ENCODE data around the gene PDGFB.

PDGFB gene

GRCh38 chr22:39266398-39267030 lies 21.7 kb upstream of the PDGFB start:
- CTCF ChIA-PET = no interaction called here
- no peak for TF ChIP-seq CTCF (IDR thresholded peaks at IDR 0.05; ENCODE audit: control extremely low read depth, extremely low read depth, low read depth, missing control alignments)
- DNase-seq (ENCODE audit: extremely low spot score) = peak; percentile 85
- POLR2A ChIA-PET = no interaction called here

DNA sequence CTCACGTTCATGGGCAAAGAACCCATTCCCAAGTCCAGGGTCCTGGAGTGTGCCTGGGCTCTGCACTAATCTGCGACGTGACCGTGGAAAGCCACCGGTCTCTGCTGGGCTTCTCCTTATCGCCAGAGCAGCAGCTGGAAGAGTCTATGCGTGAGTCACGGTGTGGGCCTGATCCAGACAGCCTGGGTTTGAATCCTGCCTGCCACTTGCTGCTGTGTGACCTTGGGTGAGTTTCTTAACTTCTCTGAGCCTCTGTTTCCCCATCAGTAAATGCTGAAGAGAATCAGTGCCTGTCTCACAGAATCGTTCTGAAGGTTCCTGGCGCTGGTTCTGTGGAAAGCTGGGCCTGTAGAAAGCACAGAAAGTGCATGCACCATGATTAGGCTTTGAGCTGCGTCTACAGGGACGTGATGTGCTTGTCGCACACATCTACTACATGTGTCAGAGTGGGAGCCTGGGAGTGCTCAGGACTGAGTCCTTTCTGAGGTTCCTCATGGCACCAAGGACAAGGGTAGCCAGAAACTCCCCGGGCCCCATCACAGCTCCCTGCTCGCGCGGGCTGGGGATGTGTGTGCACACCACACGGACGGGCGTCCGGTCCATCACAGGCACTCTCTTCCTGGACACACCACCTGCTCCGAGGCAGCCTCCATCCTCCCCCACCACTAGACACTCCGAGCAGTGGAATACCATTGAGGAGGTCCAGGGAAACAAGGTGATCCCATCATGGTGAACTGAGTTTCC lies 20.5 kb upstream of the PDGFB start:
- POLR2A ChIA-PET = no interaction called here
- CTCF ChIA-PET = interaction anchor here (1.7 kb wide), 1 partner anchor 16 kb away, joined by 4 read pairs; no protein-coding TSS in a partner anchor
- TF ChIP-seq CTCF (IDR thresholded peaks at IDR 0.05; ENCODE audit: control extremely low read depth, extremely low read depth, low read depth, missing control alignments) = no peak
- no peak for DNase-seq (ENCODE audit: extremely low spot score)

DNA sequence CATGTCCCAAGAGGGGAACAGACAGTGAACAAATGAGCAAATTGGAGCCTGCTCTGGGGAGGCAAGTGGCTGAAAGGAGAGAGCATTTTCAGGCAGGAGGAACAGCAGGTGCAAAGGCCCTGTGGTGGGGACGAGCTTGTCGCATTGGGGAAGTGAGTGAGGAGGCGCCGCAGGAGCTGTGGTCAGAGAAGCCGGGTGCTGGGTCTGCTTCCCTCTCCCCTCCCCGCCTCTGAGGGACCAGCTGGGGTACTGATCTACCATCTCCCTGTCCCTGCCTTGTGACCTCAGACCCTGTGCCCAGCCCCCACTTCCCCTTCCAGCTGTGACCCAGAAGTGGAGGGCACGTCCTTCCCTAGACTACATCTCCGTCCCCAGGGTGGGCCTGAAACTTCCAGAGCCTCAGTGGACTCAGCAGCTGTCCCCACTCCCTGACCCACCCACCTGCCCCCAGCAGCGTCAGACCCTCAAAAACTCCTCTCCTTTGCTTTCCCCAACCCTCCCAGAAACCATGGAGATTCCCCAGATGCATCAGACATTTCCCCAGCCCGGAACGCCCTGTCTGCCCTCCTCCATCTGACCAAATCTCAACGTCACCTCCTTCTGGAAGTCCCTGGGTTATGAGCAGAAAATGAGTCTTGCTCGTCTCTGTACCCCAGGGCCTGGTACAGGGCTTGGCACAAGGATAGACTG lies 19.7 kb upstream of the PDGFB start:
- DNase-seq (ENCODE audit: extremely low spot score) = no peak
- ChIA-PET POLR2A (interaction anchor here (0.6 kb wide), 1 partner anchor 41 kb away, joined by 8 read pairs; no protein-coding TSS in a partner anchor), CTCF (interaction anchor here (1.1 to 1.7 kb wide), 2 partner anchors 15 to 17 kb away, joined by 3 to 4 read pairs; no protein-coding TSS in a partner anchor)
- TF ChIP-seq CTCF (IDR thresholded peaks at IDR 0.05; ENCODE audit: control extremely low read depth, extremely low read depth, low read depth, missing control alignments) = no peak

DNA sequence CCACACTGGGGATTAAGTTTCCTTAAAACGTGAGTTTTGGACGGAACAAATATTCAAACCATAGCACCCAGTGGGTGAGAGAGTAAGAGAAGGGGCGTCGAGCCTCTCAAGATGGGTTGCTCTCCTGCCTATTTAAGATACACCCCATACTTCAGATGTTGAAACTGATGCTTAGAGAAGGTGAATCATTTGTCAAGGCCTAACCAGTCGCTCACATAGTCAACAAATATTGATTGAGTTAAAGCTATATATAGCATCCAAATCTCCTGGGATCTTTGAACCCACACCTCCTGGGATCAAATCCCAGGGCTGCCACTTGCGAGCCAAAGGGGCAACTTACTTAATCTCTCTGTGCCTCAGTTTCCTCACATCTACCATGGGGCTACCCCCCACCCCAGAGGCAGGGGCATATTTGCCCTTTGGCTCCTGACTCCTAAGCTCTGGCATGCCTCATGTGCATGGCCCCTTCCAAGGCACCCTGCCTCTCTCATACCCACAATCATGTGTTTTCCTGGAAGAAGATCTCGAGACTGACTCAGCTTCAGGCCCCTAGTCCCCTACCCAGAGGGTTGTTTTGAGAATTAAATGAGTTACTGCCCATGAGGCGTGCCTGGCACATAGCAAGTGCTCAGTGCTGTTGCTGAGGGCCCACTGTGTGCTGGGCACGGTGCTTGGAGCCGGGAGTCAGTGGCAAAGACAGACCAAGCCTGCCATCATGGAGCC lies 19.0 kb upstream of the PDGFB start:
- no peak for TF ChIP-seq CTCF (IDR thresholded peaks at IDR 0.05; ENCODE audit: control extremely low read depth, extremely low read depth, low read depth, missing control alignments)
- POLR2A ChIA-PET = no interaction called here
- CTCF ChIA-PET = interaction anchor here (1.1 to 1.7 kb wide), 2 partner anchors 14 to 18 kb away, joined by 3 to 4 read pairs; no protein-coding TSS in a partner anchor
- no peak for DNase-seq (ENCODE audit: extremely low spot score)

- no peak for DNase-seq (ENCODE audit: extremely low spot score)
- ChIA-PET POLR2A (no interaction called here), CTCF (no interaction called here)
- no peak for TF ChIP-seq CTCF (IDR thresholded peaks at IDR 0.05; ENCODE audit: control extremely low read depth, extremely low read depth, low read depth, missing control alignments)
Observed at GRCh38 chr22:39259666-39260065, 14.9 kb upstream of the PDGFB start.

- no peak for DNase-seq (ENCODE audit: extremely low spot score)
- TF ChIP-seq CTCF (IDR thresholded peaks at IDR 0.05; ENCODE audit: control extremely low read depth, extremely low read depth, low read depth, missing control alignments) = no peak
- CTCF ChIA-PET = no interaction called here
- POLR2A ChIA-PET = no interaction called here
Observed at GRCh38 chr22:39257901-39258475, 13.2 kb upstream of the PDGFB start.
